H9 (cell line): ENCODE results near the gene USP6. TPM values are rescaled to one million over a fixed set of nuclear protein-coding genes. Genes with fewer than 3 reads are reported as not detected.
"Not testable (repeated sequence)": the region's sequence is repeated elsewhere in the genome, so short reads cannot be mapped to it uniquely, and the experiment has no call there.

ENCODE experiments used
- DNase-seq: peaks from one replicate; pipeline ENCODE4 v3.0.0-alpha.2; 2017
- H2AFZ ChIP-seq: one replicate; pipeline ENCODE4 v1.6.1; 2013; ENCODE audit warnings: mild to moderate bottlenecking, low read length, control low read depth, moderate library complexity
- H2AK5ac ChIP-seq: 2 replicates; pipeline ENCODE4 v1.6.1; 2013; ENCODE audit warnings: low read length, control low read depth, mixed read lengths; ENCODE audit not compliant: insufficient read length
- H2BK120ac ChIP-seq: one replicate; pipeline ENCODE4 v1.6.1; 2013; ENCODE audit warnings: low read depth, mild to moderate bottlenecking, low read length, control low read depth, inconsistent platforms; ENCODE audit not compliant: poor library complexity, severe bottlenecking
- H2BK12ac ChIP-seq: 2 replicates; pipeline ENCODE4 v1.6.1; 2013; ENCODE audit warnings: low read length, control low read depth, mixed read lengths, low read depth; ENCODE audit not compliant: insufficient read length
- H2BK15ac ChIP-seq: 2 replicates; pipeline ENCODE4 v1.6.1; 2013; ENCODE audit warnings: low read depth, low read length, control low read depth
- H2BK20ac ChIP-seq: one replicate; pipeline ENCODE4 v1.6.1; 2013; ENCODE audit warnings: low read depth, mild to moderate bottlenecking, low read length, control low read depth, inconsistent platforms; ENCODE audit not compliant: poor library complexity, severe bottlenecking
- H2BK5ac ChIP-seq: 2 replicates; pipeline ENCODE4 v1.6.1; 2013; ENCODE audit warnings: low read length, control low read depth, mixed read lengths; ENCODE audit not compliant: insufficient read length
- H3K14ac ChIP-seq: 2 replicates; pipeline ENCODE4 v1.6.1; 2013; ENCODE audit warnings: low read length, control low read depth; ENCODE audit not compliant: insufficient read depth
- H3K18ac ChIP-seq: 2 replicates; pipeline ENCODE4 v1.6.1; 2013; ENCODE audit warnings: low read depth, mild to moderate bottlenecking, mixed read lengths, low read length, control low read depth; ENCODE audit not compliant: insufficient read length
- H3K23ac ChIP-seq: 2 replicates; pipeline ENCODE4 v1.6.1; 2013; ENCODE audit warnings: low read length, control low read depth, mixed read lengths, low read depth; ENCODE audit not compliant: insufficient read length
- H3K23me2 ChIP-seq: 2 replicates; pipeline ENCODE4 v1.6.1; 2013; ENCODE audit warnings: low read depth, mild to moderate bottlenecking, mixed read lengths, low read length, control low read depth; ENCODE audit not compliant: insufficient read length, poor library complexity, severe bottlenecking
- H3K27ac ChIP-seq: 2 replicates; pipeline ENCODE4 v1.5.1; 2013; ENCODE audit warnings: low read length, control low read depth, mixed read lengths, low read depth; ENCODE audit not compliant: insufficient read length
- H3K27me3 ChIP-seq: 2 replicates; pipeline ENCODE4 v1.6.1; 2013; ENCODE audit warnings: low read length, control low read depth, inconsistent platforms; ENCODE audit not compliant: insufficient read depth
- H3K4ac ChIP-seq: 2 replicates; pipeline ENCODE4 v1.6.1; 2013; ENCODE audit warnings: low read depth, mild to moderate bottlenecking, control low read depth, inconsistent platforms, low read length, moderate library complexity
- H3K4me1 ChIP-seq: 2 replicates; pipeline ENCODE4 v1.6.1; 2013; ENCODE audit warnings: low read length, control low read depth, inconsistent platforms; ENCODE audit not compliant: insufficient read depth
- H3K4me2 ChIP-seq: 2 replicates; pipeline ENCODE4 v1.6.1; 2013; ENCODE audit warnings: low read length, control low read depth, mixed read lengths; ENCODE audit not compliant: insufficient read length, insufficient read depth
- H3K56ac ChIP-seq: 2 replicates; pipeline ENCODE4 v1.6.1; 2013; ENCODE audit warnings: low read depth, mild to moderate bottlenecking, mixed read lengths, low read length, control low read depth; ENCODE audit not compliant: insufficient read length
- H3K79me1 ChIP-seq: 2 replicates; pipeline ENCODE4 v1.6.1; 2013; ENCODE audit warnings: low read depth, mild to moderate bottlenecking, moderate library complexity, low read length, control low read depth, inconsistent platforms; ENCODE audit not compliant: insufficient read depth, poor library complexity, severe bottlenecking
- H3K79me2 ChIP-seq: 2 replicates; pipeline ENCODE4 v1.6.1; 2013; ENCODE audit warnings: low read length, control low read depth, inconsistent platforms; ENCODE audit not compliant: insufficient read depth
- H3K9ac ChIP-seq: 2 replicates; pipeline ENCODE4 v1.6.1; 2013; ENCODE audit warnings: low read length, control low read depth, mixed read lengths; ENCODE audit not compliant: insufficient read length; ENCODE audit errors: extremely low read depth
- H3K9me3 ChIP-seq: one replicate; pipeline ENCODE4 v1.6.1; 2013; ENCODE audit warnings: low read depth, low read length, inconsistent platforms; ENCODE audit not compliant: control insufficient read depth
- H3T11ph ChIP-seq: one replicate; pipeline ENCODE4 v1.6.1; 2013; ENCODE audit warnings: mild to moderate bottlenecking, low read length, control low read depth, inconsistent platforms
- H4K20me1 ChIP-seq: one replicate; pipeline ENCODE4 v1.6.1; 2013; ENCODE audit not compliant: control insufficient read depth, insufficient read length, insufficient read depth
- H4K5ac ChIP-seq: 2 replicates; pipeline ENCODE4 v1.6.1; 2013; ENCODE audit warnings: low read depth, mild to moderate bottlenecking, mixed read lengths, low read length, control low read depth; ENCODE audit not compliant: insufficient read length
- H4K8ac ChIP-seq: replicated peaks from 2 replicates; pipeline ENCODE4 v1.6.1; 2013; ENCODE audit warnings: low read length, control low read depth, mixed read lengths, low read depth; ENCODE audit not compliant: insufficient read length
- H4K91ac ChIP-seq: 2 replicates; pipeline ENCODE4 v1.6.1; 2013; ENCODE audit warnings: low read depth, mild to moderate bottlenecking, moderate library complexity, mixed read lengths, low read length, control low read depth; ENCODE audit not compliant: insufficient read length
- H3K27ac Mint-ChIP-seq, 3 experiments: 2 replicates in 2 of 3; 3 replicates in 1 of 3; pipeline ENCODE4 v1.8.0; 2020 to 2021; ENCODE audit warnings: mixed read lengths in 3 of 3, mild to moderate bottlenecking in 1 of 3, moderate library complexity in 1 of 3
- H3K27me3 Mint-ChIP-seq: 2 replicates; pipeline ENCODE4 v1.8.0; 2021; ENCODE audit warnings: low read depth, mild to moderate bottlenecking, moderate library complexity, mixed read lengths
- H3K36me3 Mint-ChIP-seq, 3 experiments: 2 replicates in 2 of 3; 3 replicates in 1 of 3; pipeline ENCODE4 v1.8.0; 2020 to 2021; ENCODE audit warnings: low read depth in 3 of 3, mixed read lengths in 3 of 3; ENCODE audit not compliant: insufficient read depth in 1 of 3
- H3K4me1 Mint-ChIP-seq, 2 experiments: 2 replicates each; pipeline ENCODE4 v1.8.0; 2020; ENCODE audit warnings: mixed read lengths in 2 of 2
- H3K4me3 Mint-ChIP-seq, 2 experiments: 2 replicates in 1 of 2; 3 replicates in 1 of 2; pipeline ENCODE4 v1.8.0; 2020 to 2021; ENCODE audit warnings: mild to moderate bottlenecking in 2 of 2, mixed read lengths in 2 of 2, moderate library complexity in 1 of 2
- H3K9me3 Mint-ChIP-seq, 2 experiments: 2 replicates in 1 of 2; 3 replicates in 1 of 2; pipeline ENCODE4 v1.8.0; 2020; ENCODE audit warnings: mild to moderate bottlenecking in 2 of 2, mixed read lengths in 2 of 2, moderate library complexity in 1 of 2
- WGBS: extraction: QIAGEN DNeasy Blood & Tissue Kit; methylation state at CpG from one replicate; pipeline ENCODE4 v1.1.7; 2013; ENCODE audit warnings: missing lambda C conversion rate, low lambda C conversion rate, mixed read lengths; ENCODE audit not compliant: insufficient read length; ENCODE audit errors: extremely low coverage; 5-methylcytosine and 5-hydroxymethylcytosine counted together
- total RNA-seq: library from RNA; stranded (reverse); gene quantifications from 2 replicates; pipeline ENCODE4 v1.2.1, GENCODE V29; 2021

USP6 gene
- total RNA-seq, 1 experiment from 2014 or later = 0.17 TPM

- H4K20me1 ChIP-seq, H3K36me3 Mint-ChIP-seq, H2BK20ac ChIP-seq, H3K4me3 Mint-ChIP-seq, H3K56ac ChIP-seq, H3K27ac Mint-ChIP-seq, H3T11ph ChIP-seq, H2BK12ac ChIP-seq, H3K79me1 ChIP-seq, H2AFZ ChIP-seq, H4K91ac ChIP-seq, H2BK15ac ChIP-seq, H3K9ac ChIP-seq, H3K79me2 ChIP-seq, DNase-seq, H3K23ac ChIP-seq, H2BK5ac ChIP-seq, H3K4ac ChIP-seq, H3K18ac ChIP-seq, H3K9me3 Mint-ChIP-seq, H3K4me1 Mint-ChIP-seq, H3K9me3 ChIP-seq, H3K4me2 ChIP-seq, H3K4me1 ChIP-seq, H2BK120ac ChIP-seq, H3K27ac ChIP-seq, H2AK5ac ChIP-seq, H3K27me3 ChIP-seq, H3K23me2 ChIP-seq, H4K5ac ChIP-seq, H4K8ac ChIP-seq, H3K14ac ChIP-seq: not testable (repeated sequence)
- no CpG with 5 or more reads among the region's 3 CpGs for WGBS
- peaks cover 32% of the 10 kb centered on the region for H3K27me3 Mint-ChIP-seq
Measured at GRCh38 chr17:5161793-5162192, 46.0 kb downstream of the USP6 start.
